ENCODE results near the gene COL5A1.

DNA sequence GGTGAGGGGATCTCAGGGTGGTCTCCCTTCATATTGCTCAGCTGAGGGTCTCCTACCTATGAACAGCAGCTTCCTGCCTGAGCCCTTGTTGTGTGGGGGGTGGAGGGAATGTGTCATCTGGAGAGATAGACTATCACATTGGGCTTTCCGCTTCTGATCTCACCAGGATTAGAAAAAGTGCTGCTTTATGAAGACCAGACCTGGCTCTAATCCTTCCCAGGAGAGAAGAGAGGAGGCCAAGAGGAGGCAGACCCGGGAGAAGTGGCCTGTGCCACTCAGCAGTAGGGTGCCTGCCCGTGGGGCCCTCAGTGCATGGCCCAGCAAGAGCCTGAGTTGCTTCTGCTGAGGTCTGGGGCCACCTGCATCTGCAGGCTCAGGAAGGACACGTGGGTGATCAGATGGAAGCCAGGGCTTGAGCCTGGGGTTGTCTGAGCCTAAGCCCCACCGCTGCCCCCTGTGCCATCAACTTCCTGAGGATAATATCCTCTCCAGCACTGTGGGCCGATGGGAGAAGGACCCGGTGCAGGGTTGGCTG is 22.1 kb upstream of the COL5A1 start:
- TF ChIP-seq, protein P1, sequence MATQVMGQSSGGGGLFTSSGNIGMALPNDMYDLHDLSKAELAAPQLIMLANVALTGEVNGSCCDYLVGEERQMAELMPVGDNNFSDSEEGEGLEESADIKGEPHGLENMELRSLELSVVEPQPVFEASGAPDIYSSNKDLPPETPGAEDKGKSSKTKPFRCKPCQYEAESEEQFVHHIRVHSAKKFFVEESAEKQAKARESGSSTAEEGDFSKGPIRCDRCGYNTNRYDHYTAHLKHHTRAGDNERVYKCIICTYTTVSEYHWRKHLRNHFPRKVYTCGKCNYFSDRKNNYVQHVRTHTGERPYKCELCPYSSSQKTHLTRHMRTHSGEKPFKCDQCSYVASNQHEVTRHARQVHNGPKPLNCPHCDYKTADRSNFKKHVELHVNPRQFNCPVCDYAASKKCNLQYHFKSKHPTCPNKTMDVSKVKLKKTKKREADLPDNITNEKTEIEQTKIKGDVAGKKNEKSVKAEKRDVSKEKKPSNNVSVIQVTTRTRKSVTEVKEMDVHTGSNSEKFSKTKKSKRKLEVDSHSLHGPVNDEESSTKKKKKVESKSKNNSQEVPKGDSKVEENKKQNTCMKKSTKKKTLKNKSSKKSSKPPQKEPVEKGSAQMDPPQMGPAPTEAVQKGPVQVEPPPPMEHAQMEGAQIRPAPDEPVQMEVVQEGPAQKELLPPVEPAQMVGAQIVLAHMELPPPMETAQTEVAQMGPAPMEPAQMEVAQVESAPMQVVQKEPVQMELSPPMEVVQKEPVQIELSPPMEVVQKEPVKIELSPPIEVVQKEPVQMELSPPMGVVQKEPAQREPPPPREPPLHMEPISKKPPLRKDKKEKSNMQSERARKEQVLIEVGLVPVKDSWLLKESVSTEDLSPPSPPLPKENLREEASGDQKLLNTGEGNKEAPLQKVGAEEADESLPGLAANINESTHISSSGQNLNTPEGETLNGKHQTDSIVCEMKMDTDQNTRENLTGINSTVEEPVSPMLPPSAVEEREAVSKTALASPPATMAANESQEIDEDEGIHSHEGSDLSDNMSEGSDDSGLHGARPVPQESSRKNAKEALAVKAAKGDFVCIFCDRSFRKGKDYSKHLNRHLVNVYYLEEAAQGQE (IDR thresholded peaks at IDR 0.05; ENCODE audit: insufficient read depth in 1 of 2, low read depth in 2 of 2, low read length in 2 of 2): no peak
- TF ChIP-seq POLR2AphosphoS5 (IDR thresholded peaks at IDR 0.05; ENCODE audit: low read depth, low read length) (no peak), TAF1 (IDR thresholded peaks at IDR 0.05; ENCODE audit: borderline replicate concordance, insufficient read depth, low read length) (no peak), SIN3A (IDR thresholded peaks at IDR 0.05; ENCODE audit: borderline replicate concordance, insufficient read depth, low read length) (no peak), FOXP2 (optimal IDR thresholded peaks at IDR 0.05; ENCODE audit: borderline replicate concordance, extremely low read depth, extremely low read length, insufficient read depth) (no peak)

All from PFSK-1 (cell line).